K562 (cell line): ENCODE data around the gene IQCN.

Experiments used
- BHLHE40 ChIP-seq: IDR thresholded peaks from 2 replicates; pipeline ENCODE4 v1.6.1; 2011; ENCODE audit warnings: low read length, improper control_type of control experiment
- CAMTA2 ChIP-seq: fragments of 250-450 bp; sonication (Bioruptor Pico); conservative IDR thresholded peaks from 2 replicates; pipeline ENCODE4 v1.5.1; 2022
- EGR1 ChIP-seq: fragments of 450-650 bp; conservative IDR thresholded peaks from 2 replicates; pipeline ENCODE4 v1.6.1; 2017; ENCODE audit warnings: mild to moderate bottlenecking
- EP300 ChIP-seq: IDR thresholded peaks from 2 replicates; pipeline ENCODE4 v1.6.1; 2012; ENCODE audit warnings: low read length, improper control_type of control experiment
- EZH2 ChIP-seq: IDR thresholded peaks from 2 replicates; pipeline ENCODE4 v1.6.1; 2012; ENCODE audit warnings: low read depth, mild to moderate bottlenecking, inconsistent platforms, low read length, borderline replicate concordance
- NCOR1 ChIP-seq: fragments of 450-650 bp; IDR thresholded peaks from 2 replicates; pipeline ENCODE4 v1.6.1; 2016; ENCODE audit warnings: mild to moderate bottlenecking, moderate library complexity
- POLR2AphosphoS5 ChIP-seq: IDR thresholded peaks from 2 replicates; pipeline ENCODE4 v1.6.1; 2011; ENCODE audit warnings: mild to moderate bottlenecking, low read depth, low read length, moderate library complexity; ENCODE audit not compliant: control insufficient read depth, insufficient read depth
- RBBP5 ChIP-seq: fragments of 200-600 bp; sonication (generic); IDR thresholded peaks from 2 replicates; pipeline ENCODE4 v1.6.1; 2012; ENCODE audit warnings: borderline replicate concordance, mild to moderate bottlenecking, low read length, control low read depth, inconsistent platforms; ENCODE audit not compliant: insufficient read depth, poor library complexity, severe bottlenecking
- TOE1 ChIP-seq, 2 experiments: fragments of 450-650 bp in 1 of 2; sonication (generic) in 1 of 2; formaldehyde crosslinking in 1 of 2; IDR thresholded peaks; 2 replicates each; pipeline versions ENCODE4 v1.7.1 to v1.8.0; 2016 to 2022; ENCODE audit warnings: borderline replicate concordance in 2 of 2, mild to moderate bottlenecking in 2 of 2, antibody characterized with exemption in 1 of 2, inconsistent platforms in 1 of 2, low read depth in 1 of 2, missing genetic modification reagents in 1 of 2, moderate library complexity in 1 of 2
- ZNF668 ChIP-seq: fragments of 250-450 bp; sonication (Bioruptor Pico); IDR thresholded peaks from 2 replicates; pipeline ENCODE4 v1.8.0; 2022; ENCODE audit warnings: mild to moderate bottlenecking, inconsistent platforms
- ZZZ3 ChIP-seq: fragments of 450-650 bp; IDR thresholded peaks from 2 replicates; pipeline ENCODE4 v1.6.1; 2016; ENCODE audit warnings: antibody characterized with exemption, mild to moderate bottlenecking, moderate library complexity
- TF ChIP-seq, protein P1 (sequence below): fragments of 250-450 bp; sonication (Bioruptor Pico); IDR thresholded peaks from 2 replicates; pipeline ENCODE4 v1.5.0; 2022; ENCODE audit warnings: mild to moderate bottlenecking

DNA sequence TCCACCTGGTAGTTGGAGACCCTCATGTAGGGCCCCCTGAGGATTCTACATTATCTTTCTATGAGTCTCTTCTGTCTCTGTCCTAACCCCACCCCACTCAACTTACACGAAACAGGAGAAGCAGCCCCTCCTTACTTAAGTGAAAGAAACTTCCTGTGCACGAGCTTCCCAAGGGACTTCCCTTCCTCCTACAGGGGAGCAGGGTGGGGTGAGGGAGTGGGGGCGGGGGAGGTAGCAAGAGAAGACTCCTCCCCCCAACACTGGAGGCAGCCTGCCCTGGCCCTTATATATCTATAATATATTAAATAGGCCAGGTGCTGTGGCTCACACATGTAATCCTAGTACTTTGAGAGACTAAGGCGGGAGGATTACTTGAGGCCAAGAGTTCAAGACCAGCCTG is 42.5 kb downstream of the IQCN start:
- TF ChIP-seq RBBP5 = no peak
- no peak for TF ChIP-seq ZZZ3
- no peak for TF ChIP-seq EP300
- TF ChIP-seq EGR1 = no peak
- no peak for TF ChIP-seq POLR2AphosphoS5
- TF ChIP-seq, protein P1, sequence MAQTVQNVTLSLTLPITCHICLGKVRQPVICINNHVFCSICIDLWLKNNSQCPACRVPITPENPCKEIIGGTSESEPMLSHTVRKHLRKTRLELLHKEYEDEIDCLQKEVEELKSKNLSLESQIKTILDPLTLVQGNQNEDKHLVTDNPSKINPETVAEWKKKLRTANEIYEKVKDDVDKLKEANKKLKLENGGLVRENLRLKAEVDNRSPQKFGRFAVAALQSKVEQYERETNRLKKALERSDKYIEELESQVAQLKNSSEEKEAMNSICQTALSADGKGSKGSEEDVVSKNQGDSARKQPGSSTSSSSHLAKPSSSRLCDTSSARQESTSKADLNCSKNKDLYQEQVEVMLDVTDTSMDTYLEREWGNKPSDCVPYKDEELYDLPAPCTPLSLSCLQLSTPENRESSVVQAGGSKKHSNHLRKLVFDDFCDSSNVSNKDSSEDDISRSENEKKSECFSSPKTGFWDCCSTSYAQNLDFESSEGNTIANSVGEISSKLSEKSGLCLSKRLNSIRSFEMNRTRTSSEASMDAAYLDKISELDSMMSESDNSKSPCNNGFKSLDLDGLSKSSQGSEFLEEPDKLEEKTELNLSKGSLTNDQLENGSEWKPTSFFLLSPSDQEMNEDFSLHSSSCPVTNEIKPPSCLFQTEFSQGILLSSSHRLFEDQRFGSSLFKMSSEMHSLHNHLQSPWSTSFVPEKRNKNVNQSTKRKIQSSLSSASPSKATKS (CRISPR knock-in tag) = no peak
- no peak for TF ChIP-seq ZNF668 (CRISPR knock-in tag)
- no peak for TF ChIP-seq NCOR1
- TF ChIP-seq TOE1 (IDR thresholded peaks at IDR 0.05; ENCODE audit: borderline replicate concordance) = no peak
- TF ChIP-seq TOE1 (CRISPR knock-in tag; IDR thresholded peaks at IDR 0.05; ENCODE audit: borderline replicate concordance, low read depth) = no peak
- no peak for TF ChIP-seq EZH2
- no peak for TF ChIP-seq CAMTA2 (CRISPR knock-in tag)
- no peak for TF ChIP-seq BHLHE40
